Measurements from ENCODE around the gene NAALADL1. TPM values are rescaled to one million over a fixed set of nuclear protein-coding genes. Genes with fewer than 3 reads are reported as not detected.

Gene NAALADL1
- polyA plus RNA-seq, 1 experiment = 9.4 TPM

DNA sequence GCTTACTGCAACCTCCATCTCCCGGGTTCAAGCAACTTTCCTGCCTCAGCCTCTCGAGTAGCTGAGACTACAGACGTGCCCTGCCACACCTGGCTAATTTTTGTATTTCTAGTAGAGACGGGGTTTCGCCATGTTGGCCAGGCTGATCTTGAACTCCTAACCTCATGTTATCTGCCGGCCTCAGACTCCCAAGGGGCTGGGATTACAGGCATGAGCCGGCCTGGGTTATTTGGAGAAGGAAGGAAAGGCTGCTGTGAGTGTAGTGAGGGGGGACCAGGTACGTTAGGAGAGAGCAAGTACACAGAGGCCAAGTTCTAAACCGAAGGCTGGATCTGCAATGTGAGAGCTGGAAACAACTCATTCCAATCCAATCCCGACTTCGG, 62.0 kb downstream of the NAALADL1 start:
- TF ChIP-seq, protein P1, sequence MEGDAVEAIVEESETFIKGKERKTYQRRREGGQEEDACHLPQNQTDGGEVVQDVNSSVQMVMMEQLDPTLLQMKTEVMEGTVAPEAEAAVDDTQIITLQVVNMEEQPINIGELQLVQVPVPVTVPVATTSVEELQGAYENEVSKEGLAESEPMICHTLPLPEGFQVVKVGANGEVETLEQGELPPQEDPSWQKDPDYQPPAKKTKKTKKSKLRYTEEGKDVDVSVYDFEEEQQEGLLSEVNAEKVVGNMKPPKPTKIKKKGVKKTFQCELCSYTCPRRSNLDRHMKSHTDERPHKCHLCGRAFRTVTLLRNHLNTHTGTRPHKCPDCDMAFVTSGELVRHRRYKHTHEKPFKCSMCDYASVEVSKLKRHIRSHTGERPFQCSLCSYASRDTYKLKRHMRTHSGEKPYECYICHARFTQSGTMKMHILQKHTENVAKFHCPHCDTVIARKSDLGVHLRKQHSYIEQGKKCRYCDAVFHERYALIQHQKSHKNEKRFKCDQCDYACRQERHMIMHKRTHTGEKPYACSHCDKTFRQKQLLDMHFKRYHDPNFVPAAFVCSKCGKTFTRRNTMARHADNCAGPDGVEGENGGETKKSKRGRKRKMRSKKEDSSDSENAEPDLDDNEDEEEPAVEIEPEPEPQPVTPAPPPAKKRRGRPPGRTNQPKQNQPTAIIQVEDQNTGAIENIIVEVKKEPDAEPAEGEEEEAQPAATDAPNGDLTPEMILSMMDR (IDR thresholded peaks at IDR 0.05; ENCODE audit: low read depth, low read length) = no peak
- ChIA-PET CTCF (interaction anchor here (0.8 to 2.4 kb wide), 8 partner anchors 10 to 152 kb away, joined by 3 to 23 read pairs (median 4); partner anchors contain the start of genes ARL2, CDC42BPG and MAJIN), POLR2A (no interaction called here)
- no peaks in the 10 kb centered on the region for H3K27me3 ChIP-seq (ENCODE audit: control insufficient read depth, insufficient read depth, low read length)
- no peaks in the 10 kb centered on the region for H3K9me3 ChIP-seq (ENCODE audit: control insufficient read depth, insufficient read depth, low read length)
- H3K27ac ChIP-seq (ENCODE audit: low read depth, low read length) = no peak overlapping the region
- peak overlapping the region; percentile 58 for H3K4me3 ChIP-seq (ENCODE audit: low read depth, low read length)
- no peak for DNase-seq (ENCODE audit: low read depth, low spot score)

Small RNA genes within 50 kb of the gene (small RNA-seq; reads per million reads assigned to genes)
- not detected for gene MIR6879 (ENCODE audit: insufficient read length, low read depth)
- gene SNX15 (ENCODE audit: insufficient read length, low read depth) = not detected

Other genes with a start within 250 kb of the NAALADL1 start
- gene MEN1, start 248.0 kb downstream of the NAALADL1 start, polyA plus RNA-seq (2011; rRNA removed) = 15.0 and 22.3 TPM in 2 replicates
- gene CDC42BPG, start 213.9 kb downstream of the NAALADL1 start, polyA plus RNA-seq (2011; rRNA removed) = 0.02 and 0.04 TPM in 2 replicates
- 56.1 and 77.7 TPM in 2 replicates for gene EHD1, start 179.9 kb downstream of the NAALADL1 start, polyA plus RNA-seq (2011; rRNA removed)
- 3.7 and 5.1 TPM in 2 replicates for gene ATG2A, start 141.3 kb downstream of the NAALADL1 start, polyA plus RNA-seq (2011; rRNA removed)
- 11.2 and 16.6 TPM in 2 replicates for gene PPP2R5B, start 133.9 kb downstream of the NAALADL1 start, polyA plus RNA-seq (2011; rRNA removed)
- not detected in 2 replicates for gene GPHA2, start 122.7 kb downstream of the NAALADL1 start, polyA plus RNA-seq (2011; rRNA removed)
- gene MAJIN, start 86.4 kb downstream of the NAALADL1 start, polyA plus RNA-seq (2011; rRNA removed) = not detected in 2 replicates
- 1.5 and 2.1 TPM in 2 replicates for gene BATF2, start 61.6 kb downstream of the NAALADL1 start, polyA plus RNA-seq (2011; rRNA removed)
- 60.7 and 76.5 TPM in 2 replicates for gene ARL2, start 44.4 kb downstream of the NAALADL1 start, polyA plus RNA-seq (2011; rRNA removed)
- gene SNX15, start 31.1 kb downstream of the NAALADL1 start, polyA plus RNA-seq (2011; rRNA removed) = 8.0 and 10.5 TPM in 2 replicates
- gene SAC3D1, start 17.3 kb downstream of the NAALADL1 start, polyA plus RNA-seq (2011; rRNA removed) = 4.5 and 5.3 TPM in 2 replicates
- 4.2 and 5.2 TPM in 2 replicates for gene CDCA5, start 25.5 kb upstream of the NAALADL1 start, polyA plus RNA-seq (2011; rRNA removed)
- gene ZFPL1, start 25.7 kb upstream of the NAALADL1 start, polyA plus RNA-seq (2011; rRNA removed) = 30.9 and 39.1 TPM in 2 replicates
- gene VPS51, start 37.7 kb upstream of the NAALADL1 start, polyA plus RNA-seq (2011; rRNA removed) = 38.9 and 74.1 TPM in 2 replicates
- gene TM7SF2, start 53.3 kb upstream of the NAALADL1 start, polyA plus RNA-seq (2011; rRNA removed) = 10.3 and 15.1 TPM in 2 replicates
- gene ZNHIT2, start 59.1 kb upstream of the NAALADL1 start, polyA plus RNA-seq (2011; rRNA removed) = 3.1 and 3.6 TPM in 2 replicates
- gene FAU, start 63.6 kb upstream of the NAALADL1 start, polyA plus RNA-seq (2011; rRNA removed) = 426 and 504 TPM in 2 replicates
- gene MRPL49, start 63.8 kb upstream of the NAALADL1 start, polyA plus RNA-seq (2011; rRNA removed) = 54.2 and 55.7 TPM in 2 replicates
- gene SYVN1, start 76.0 kb upstream of the NAALADL1 start, polyA plus RNA-seq (2011; rRNA removed) = 18.7 and 27.7 TPM in 2 replicates
- not detected in 2 replicates for gene SPDYC, start 111.7 kb upstream of the NAALADL1 start, polyA plus RNA-seq (2011; rRNA removed)
- 84.1 and 123 TPM in 2 replicates for gene CAPN1, start 123.4 kb upstream of the NAALADL1 start, polyA plus RNA-seq (2011; rRNA removed)
- 10.4 and 14.1 TPM in 2 replicates for gene POLA2, start 203.4 kb upstream of the NAALADL1 start, polyA plus RNA-seq (2011; rRNA removed)

Measured in AG04450 (cell line).